Measurements from ENCODE around the gene KCTD13. TPM values are rescaled to one million over a fixed set of nuclear protein-coding genes. Genes with fewer than 3 reads are reported as not detected.
"Not testable (repeated sequence)": the region's sequence is repeated elsewhere in the genome, so short reads cannot be mapped to it uniquely, and the experiment has no call there.

KCTD13 gene
- total and polyA plus RNA-seq, 4 donors: 15.0 to 26.2 (median 16.5) TPM

GRCh38 chr16:29940656-29941055 is 14.6 kb upstream of the KCTD13 start:
- no peak for ATAC-seq (ENCODE audit: insufficient read depth, low FRiP score)
- H3K27me3 ChIP-seq (ENCODE audit: control insufficient read depth in 3 of 3, insufficient read depth in 3 of 3, low read length in 2 of 3): no peaks in the 10 kb centered on the region
- no peaks in the 10 kb centered on the region for H3K36me3 ChIP-seq (ENCODE audit: control insufficient read depth in 4 of 4, insufficient read depth in 4 of 4, low read length in 4 of 4)
- no peak overlapping the region for H3K9ac ChIP-seq (ENCODE audit: insufficient read depth in 1 of 2, low read length in 2 of 2)
- 73 to 85% methylated on average over 4 of the region's 4 CpGs for WGBS, 2 donors
- H3K9me3 ChIP-seq (ENCODE audit: control insufficient read depth in 4 of 4, insufficient read depth in 3 of 4, low read length in 3 of 4): peaks cover 0 to 2% (median 0%) of the 10 kb centered on the region in 4 donors
- TF ChIP-seq CTCF (IDR thresholded peaks at IDR 0.05; ENCODE audit: control extremely low read depth, extremely low read depth): no peak
- no peak overlapping the region for H3K4me3 ChIP-seq
- no peak overlapping the region for H3K27ac ChIP-seq (ENCODE audit: low read depth in 1 of 2, low read length in 1 of 2)
- DNase-seq: no peak
- H3K4me1 ChIP-seq (ENCODE audit: control insufficient read depth in 5 of 5, insufficient read depth in 5 of 5, low read length in 5 of 5): peaks cover 0 to 2% (median 0%) of the 10 kb centered on the region in 5 donors

DNA sequence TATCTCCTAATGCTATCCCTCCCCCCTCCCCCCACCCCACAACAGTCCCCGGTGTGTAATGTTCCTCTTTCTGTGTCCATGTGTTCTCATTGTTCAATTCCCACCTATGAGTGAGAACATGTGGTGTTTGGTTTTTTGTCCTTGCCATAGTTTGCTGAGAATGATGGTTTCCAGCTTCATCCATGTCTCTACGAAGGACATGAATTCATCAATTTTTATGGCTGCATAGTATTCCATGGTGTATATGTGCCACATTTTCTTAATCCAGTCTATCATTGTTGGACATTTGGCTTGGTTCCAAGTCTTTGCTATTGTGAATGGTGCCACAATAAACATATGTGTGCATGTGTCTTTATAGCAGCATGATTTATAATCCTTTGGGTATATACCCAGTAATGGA is 5.7 kb upstream of the KCTD13 start:
- not testable (repeated sequence) for H3K4me1 ChIP-seq (ENCODE audit: control insufficient read depth in 5 of 5, insufficient read depth in 5 of 5, low read length in 5 of 5); H3K4me3 ChIP-seq; H3K36me3 ChIP-seq (ENCODE audit: control insufficient read depth in 4 of 4, insufficient read depth in 4 of 4, low read length in 4 of 4); ATAC-seq (ENCODE audit: insufficient read depth, low FRiP score); H3K9ac ChIP-seq (ENCODE audit: insufficient read depth in 1 of 2, low read length in 2 of 2); DNase-seq; H3K27ac ChIP-seq (ENCODE audit: low read depth in 1 of 2, low read length in 1 of 2); H3K27me3 ChIP-seq (ENCODE audit: control insufficient read depth in 3 of 3, insufficient read depth in 3 of 3, low read length in 2 of 3); H3K9me3 ChIP-seq (ENCODE audit: control insufficient read depth in 4 of 4, insufficient read depth in 3 of 4, low read length in 3 of 4)
- 65 to 85% methylated on average over 2 of the region's 2 CpGs for WGBS, 2 donors

DNA sequence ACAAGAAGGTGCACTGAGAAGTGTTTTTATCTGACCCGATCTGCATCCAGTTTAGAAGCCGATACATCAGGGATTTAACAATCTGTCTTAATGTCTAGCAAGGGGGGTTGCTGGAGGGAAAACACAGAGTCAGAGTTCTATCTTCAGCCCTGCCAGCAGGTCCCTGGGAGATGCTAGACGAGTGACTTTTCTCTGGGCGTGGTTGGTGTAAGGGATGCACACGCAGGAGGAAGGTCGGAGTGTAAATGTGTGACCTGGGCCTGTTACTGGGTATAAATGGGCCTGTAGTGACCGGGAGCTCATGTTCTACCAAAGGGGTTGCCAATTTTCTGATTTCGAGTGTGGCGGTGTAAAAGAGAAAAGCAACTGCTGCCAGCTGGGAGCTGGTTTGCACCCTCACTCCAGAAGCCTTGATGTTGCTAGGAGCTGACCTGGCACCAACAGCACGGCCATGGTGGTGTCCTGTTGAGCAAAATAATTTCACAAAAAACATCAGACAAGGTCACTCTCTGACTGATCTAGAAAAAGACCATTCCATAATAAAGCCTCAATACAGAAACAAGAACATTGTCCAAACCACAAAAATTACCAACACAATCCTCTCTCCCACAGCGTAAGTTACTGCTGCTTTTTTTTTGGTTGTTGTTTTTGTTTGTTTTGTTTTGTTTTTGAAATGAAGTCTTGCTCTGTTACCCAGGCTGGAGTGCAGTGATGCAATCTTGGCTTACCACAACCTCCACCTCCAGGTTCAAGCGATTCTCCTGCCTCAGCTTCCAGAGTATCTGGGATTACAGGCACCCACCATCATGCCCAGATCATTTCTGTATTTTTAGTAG is 1.3 kb upstream of the KCTD13 start:
- no peak for TF ChIP-seq CTCF (IDR thresholded peaks at IDR 0.05; ENCODE audit: control extremely low read depth, extremely low read depth)
- Histone ChIP-seq H3K9me3 (ENCODE audit: control insufficient read depth in 4 of 4, insufficient read depth in 3 of 4, low read length in 3 of 4) (no peaks in the 10 kb centered on the region), H3K27me3 (ENCODE audit: control insufficient read depth in 3 of 3, insufficient read depth in 3 of 3, low read length in 2 of 3) (no peaks in the 10 kb centered on the region), H3K36me3 (ENCODE audit: control insufficient read depth in 4 of 4, insufficient read depth in 4 of 4, low read length in 4 of 4) (peaks cover 0 to 11% (median 2%) of the 10 kb centered on the region in 4 donors), H3K4me3 (no peak overlapping the region), H3K9ac (ENCODE audit: insufficient read depth in 1 of 2, low read length in 2 of 2) (peak overlapping the region; percentile 37 to 90), H3K4me1 (ENCODE audit: control insufficient read depth in 5 of 5, insufficient read depth in 5 of 5, low read length in 5 of 5) (peaks cover 0 to 15% (median 8%) of the 10 kb centered on the region in 5 donors), H3K27ac (ENCODE audit: low read depth in 1 of 2, low read length in 1 of 2) (peak overlapping the region; percentile 34 to 71)
- no peak for ATAC-seq (ENCODE audit: insufficient read depth, low FRiP score)
- peak in 1 of 3 donors; percentile 5 for DNase-seq
- 69 to 75% methylated on average over 12 of the region's 12 CpGs for whole genome bisulfite sequencing, 2 donors

GRCh38 chr16:29926711-29927052 is 656 bp upstream of the KCTD13 start:
- peak overlapping the region; percentile 53 to 90 for H3K9ac ChIP-seq (ENCODE audit: insufficient read depth in 1 of 2, low read length in 2 of 2)
- H3K9me3 ChIP-seq (ENCODE audit: control insufficient read depth in 4 of 4, insufficient read depth in 3 of 4, low read length in 3 of 4): no peaks in the 10 kb centered on the region
- no peak for TF ChIP-seq CTCF (IDR thresholded peaks at IDR 0.05; ENCODE audit: control extremely low read depth, extremely low read depth)
- H3K36me3 ChIP-seq (ENCODE audit: control insufficient read depth in 4 of 4, insufficient read depth in 4 of 4, low read length in 4 of 4): peaks cover 0 to 13% (median 2%) of the 10 kb centered on the region in 4 donors
- peak; percentile 7 for ATAC-seq (ENCODE audit: insufficient read depth, low FRiP score)
- DNase-seq: peak; percentile 29 to 65 (median 53)
- 5 to 9% methylated on average over 12 of the region's 12 CpGs for WGBS, 2 donors
- H3K4me3 ChIP-seq: peak overlapping the region; percentile 99
- peaks cover 0 to 15% (median 8%) of the 10 kb centered on the region in 5 donors for H3K4me1 ChIP-seq (ENCODE audit: control insufficient read depth in 5 of 5, insufficient read depth in 5 of 5, low read length in 5 of 5)
- peak overlapping the region; percentile 71 to 92 for H3K27ac ChIP-seq (ENCODE audit: low read depth in 1 of 2, low read length in 1 of 2)
- H3K27me3 ChIP-seq (ENCODE audit: control insufficient read depth in 3 of 3, insufficient read depth in 3 of 3, low read length in 2 of 3): no peaks in the 10 kb centered on the region

Measured in lung (tissue), 12 donors.